PC-3 (cell line): Measurements from ENCODE around the gene ABHD6. TPM values are rescaled to one million over a fixed set of nuclear protein-coding genes. Genes with fewer than 3 reads are reported as not detected.
A peak's percentile ranks its signal among the peaks of the same experiment; 100 is the strongest.

Experiments used
- ATAC-seq: fragments of 200-7000 bp; cut with Tn5 transposase; 2 replicates; pipeline ENCODE4 v1.9.1; 2020; ENCODE audit warnings: mild to moderate bottlenecking, moderate library complexity
- BruUV-seq: library from RNA; stranded (reverse); fragments of 400-500 nt; replicated peaks from 2 replicates; lab custom pipeline; 2021; lab: Mats Ljungman, UMichigan
- CTCF ChIA-PET: fragments of 300-600 bp; sonication (Branson Sonifier 250); formaldehyde crosslinking; loops from one replicate; lab custom pipeline; 2022; ENCODE audit warnings: antibody characterized with exemption; lab: Charles Lee
- POLR2A ChIA-PET: fragments of 300-600 bp; sonication (Branson Sonifier 250); formaldehyde crosslinking; loops from one replicate; lab custom pipeline; 2022; ENCODE audit warnings: antibody characterized with exemption; ENCODE audit not compliant: unreplicated experiment; lab: Charles Lee
- DNase-seq: peaks from one replicate; pipeline ENCODE4 v3.0.0-alpha.2; 2015
- H2AFZ ChIP-seq: fragments of 300-600 bp; sonication (generic); 2 replicates; pipeline ENCODE4 v1.6.0; 2016; ENCODE audit warnings: antibody characterized with exemption, low read length
- H3F3A ChIP-seq: fragments of 300-600 bp; sonication (generic); one replicate; pipeline ENCODE4 v1.6.0; 2017; ENCODE audit warnings: antibody characterized with exemption, low read length, control low read depth, mild to moderate bottlenecking; ENCODE audit not compliant: unreplicated experiment
- H3K27ac ChIP-seq: fragments of 300-600 bp; sonication (generic); 2 replicates; pipeline ENCODE4 v1.5.1; 2016; ENCODE audit warnings: mild to moderate bottlenecking, low read length
- H3K27me3 ChIP-seq: fragments of 300-600 bp; sonication (generic); 2 replicates; pipeline ENCODE4 v1.6.1; 2016; ENCODE audit warnings: low read length, mixed read lengths
- H3K36me3 ChIP-seq: fragments of 300-600 bp; sonication (generic); 2 replicates; pipeline ENCODE4 v1.6.1; 2016; ENCODE audit warnings: low read depth, mixed run types, low read length, mixed read lengths
- H3K4me1 ChIP-seq: fragments of 300-600 bp; sonication (generic); 2 replicates; pipeline ENCODE4 v1.5.1; 2016; ENCODE audit warnings: low read length; ENCODE audit not compliant: insufficient read depth
- H3K4me2 ChIP-seq: fragments of 300-600 bp; sonication (generic); 2 replicates; pipeline ENCODE4 v1.6.0; 2016; ENCODE audit warnings: low read length
- H3K4me3 ChIP-seq: fragments of 300-600 bp; sonication (generic); 2 replicates; pipeline ENCODE4 v1.5.1; 2016; ENCODE audit warnings: mild to moderate bottlenecking, low read length, mixed read lengths
- H3K79me2 ChIP-seq: fragments of 300-600 bp; sonication (generic); 2 replicates; pipeline ENCODE4 v1.6.1; 2017; ENCODE audit warnings: low read length, mixed read lengths
- H3K9ac ChIP-seq: fragments of 300-600 bp; sonication (generic); 2 replicates; pipeline ENCODE4 v1.6.0; 2016; ENCODE audit warnings: mild to moderate bottlenecking, low read length
- H3K9me2 ChIP-seq: fragments of 300-600 bp; sonication (generic); replicated peaks from 2 replicates; pipeline ENCODE4 v1.6.1; 2016; ENCODE audit warnings: mixed run types, low read length, mixed read lengths
- H3K9me3 ChIP-seq: fragments of 300-600 bp; sonication (generic); 2 replicates; pipeline ENCODE4 v1.6.1; 2016; ENCODE audit warnings: low read length, mixed read lengths
- H4K20me1 ChIP-seq: fragments of 300-600 bp; sonication (generic); 2 replicates; pipeline ENCODE4 v1.6.1; 2016; ENCODE audit warnings: low read length, mixed read lengths
- EZH2 ChIP-seq: fragments of 300-600 bp; sonication (generic); IDR thresholded peaks from one replicate; pipeline ENCODE4 v1.6.1; 2017; ENCODE audit warnings: antibody characterized with exemption, mild to moderate bottlenecking, low read length; ENCODE audit not compliant: unreplicated experiment
- EZH2phosphoT487 ChIP-seq: fragments of 300-600 bp; sonication (generic); IDR thresholded peaks from 2 replicates; pipeline ENCODE4 v1.6.1; 2018; ENCODE audit warnings: mild to moderate bottlenecking, antibody characterized with exemption, low read length, borderline replicate concordance
- intact Hi-C: fragments of 100-400 bp; cut with micrococcal nuclease; formaldehyde crosslinking; loops from 2 replicates; pipeline ENCODE4 v1.9.0; 2023
- total RNA-seq: library from RNA; depleted of rRNA; stranded (reverse); fragments of >200 nt; gene quantifications from 2 replicates; pipeline ENCODE4 v1.2.3, GENCODE V29; 2014
- TF ChIP-seq, protein P1 (sequence below): fragments of 300-600 bp; sonication (generic); conservative IDR thresholded peaks from 2 replicates; pipeline ENCODE4 v1.5.1; 2017; ENCODE audit warnings: antibody characterized with exemption, low read depth, mild to moderate bottlenecking, low read length

ABHD6 gene
- total RNA-seq, 1 experiment from 2014 or later: 13.4 TPM

DNA sequence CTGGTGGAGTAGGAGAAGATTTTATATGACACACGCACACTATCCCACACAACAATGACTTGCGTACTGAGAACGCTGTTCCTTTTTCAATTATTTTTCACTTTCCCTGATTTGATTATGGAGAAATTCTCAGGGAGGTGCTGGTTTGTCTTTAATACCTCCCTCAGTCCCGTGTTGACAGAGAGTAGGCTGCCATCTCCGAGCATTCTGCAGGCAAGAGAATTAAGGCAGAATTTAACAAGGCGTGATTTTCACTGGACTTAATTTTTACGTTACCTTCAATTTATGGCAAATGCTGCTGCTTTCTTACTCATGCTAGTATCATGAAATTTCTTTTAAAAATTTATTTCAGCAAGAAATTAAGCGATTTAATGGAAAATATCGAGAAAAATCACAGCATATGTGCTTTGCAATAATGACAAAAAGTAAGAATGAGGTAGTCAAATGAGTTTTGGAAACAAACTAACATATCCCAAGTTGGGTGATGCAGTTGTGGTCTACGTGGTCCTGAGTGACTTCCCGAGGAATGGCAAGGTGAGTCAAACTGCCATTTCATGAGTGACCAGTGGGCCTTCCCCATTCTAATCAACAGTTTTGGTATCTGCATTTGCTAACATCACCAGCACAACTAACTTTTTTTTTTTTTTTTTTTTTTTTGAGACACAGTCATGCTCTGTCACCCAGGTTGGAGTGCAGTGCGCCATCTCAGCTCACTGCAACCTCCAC is 43.7 kb upstream of the ABHD6 start:
- H3K4me1 ChIP-seq: peaks cover 20% of the 10 kb centered on the region
- H3K9me2 ChIP-seq: no peaks in the 10 kb centered on the region
- ChIA-PET CTCF (no interaction called here), POLR2A (no interaction called here)
- H3K36me3 ChIP-seq: no peaks in the 10 kb centered on the region
- H3K79me2 ChIP-seq: no peaks in the 10 kb centered on the region
- intact Hi-C loops: no loop called here
- no peaks in the 10 kb centered on the region for H3K9me3 ChIP-seq
- H3K4me2 ChIP-seq: no peak overlapping the region
- no peaks in the 10 kb centered on the region for H4K20me1 ChIP-seq
- H3F3A ChIP-seq: no peaks in the 10 kb centered on the region
- no TSS peak for BruUV-seq
- no peak overlapping the region for H3K9ac ChIP-seq
- no peak for DNase-seq
- H2AFZ ChIP-seq: no peak overlapping the region
- ATAC-seq: no peak
- H3K27me3 ChIP-seq: no peaks in the 10 kb centered on the region
- H3K4me3 ChIP-seq: no peak overlapping the region
- H3K27ac ChIP-seq: no peak overlapping the region
- no peak for TF ChIP-seq EZH2
- TF ChIP-seq EZH2phosphoT487: no peak
- TF ChIP-seq, protein P1, sequence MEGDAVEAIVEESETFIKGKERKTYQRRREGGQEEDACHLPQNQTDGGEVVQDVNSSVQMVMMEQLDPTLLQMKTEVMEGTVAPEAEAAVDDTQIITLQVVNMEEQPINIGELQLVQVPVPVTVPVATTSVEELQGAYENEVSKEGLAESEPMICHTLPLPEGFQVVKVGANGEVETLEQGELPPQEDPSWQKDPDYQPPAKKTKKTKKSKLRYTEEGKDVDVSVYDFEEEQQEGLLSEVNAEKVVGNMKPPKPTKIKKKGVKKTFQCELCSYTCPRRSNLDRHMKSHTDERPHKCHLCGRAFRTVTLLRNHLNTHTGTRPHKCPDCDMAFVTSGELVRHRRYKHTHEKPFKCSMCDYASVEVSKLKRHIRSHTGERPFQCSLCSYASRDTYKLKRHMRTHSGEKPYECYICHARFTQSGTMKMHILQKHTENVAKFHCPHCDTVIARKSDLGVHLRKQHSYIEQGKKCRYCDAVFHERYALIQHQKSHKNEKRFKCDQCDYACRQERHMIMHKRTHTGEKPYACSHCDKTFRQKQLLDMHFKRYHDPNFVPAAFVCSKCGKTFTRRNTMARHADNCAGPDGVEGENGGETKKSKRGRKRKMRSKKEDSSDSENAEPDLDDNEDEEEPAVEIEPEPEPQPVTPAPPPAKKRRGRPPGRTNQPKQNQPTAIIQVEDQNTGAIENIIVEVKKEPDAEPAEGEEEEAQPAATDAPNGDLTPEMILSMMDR: no peak

DNA sequence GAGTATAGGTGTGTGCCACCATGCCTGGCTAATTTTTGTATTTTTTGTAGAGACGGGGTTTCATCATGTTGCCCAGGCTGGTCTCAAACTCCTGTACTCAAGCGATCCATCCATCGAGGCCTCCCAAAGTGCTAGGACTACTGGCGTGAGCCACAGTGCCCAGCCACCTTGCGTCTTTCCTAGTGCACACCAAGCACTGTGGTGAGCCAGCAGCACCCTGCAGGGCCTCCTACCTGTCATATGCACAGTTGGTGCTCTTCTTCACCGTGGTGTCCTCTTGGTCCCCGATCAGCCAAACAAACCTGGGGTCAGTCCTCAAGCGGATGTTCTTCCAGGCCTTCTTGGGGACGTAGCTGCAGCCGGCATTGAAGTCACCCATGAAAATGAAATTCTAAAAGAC is 40.0 kb upstream of the ABHD6 start:
- BruUV-seq: no TSS peak
- Histone ChIP-seq H3K27me3 (no peaks in the 10 kb centered on the region), H3F3A (no peaks in the 10 kb centered on the region), H4K20me1 (no peaks in the 10 kb centered on the region), H3K9ac (no peak overlapping the region), H3K4me2 (no peak overlapping the region), H3K9me3 (no peaks in the 10 kb centered on the region), H3K79me2 (no peaks in the 10 kb centered on the region), H2AFZ (no peak overlapping the region), H3K9me2 (no peaks in the 10 kb centered on the region), H3K27ac (peak overlapping the region; percentile 50), H3K36me3 (no peaks in the 10 kb centered on the region), H3K4me1 (peaks cover 12% of the 10 kb centered on the region), H3K4me3 (no peak overlapping the region)
- intact Hi-C loops: no loop called here
- ChIA-PET CTCF (no interaction called here), POLR2A (no interaction called here)
- no peak for DNase-seq
- TF ChIP-seq EZH2phosphoT487 (no peak), EZH2 (no peak)
- TF ChIP-seq, protein P1: no peak
- ATAC-seq: no peak

DNA sequence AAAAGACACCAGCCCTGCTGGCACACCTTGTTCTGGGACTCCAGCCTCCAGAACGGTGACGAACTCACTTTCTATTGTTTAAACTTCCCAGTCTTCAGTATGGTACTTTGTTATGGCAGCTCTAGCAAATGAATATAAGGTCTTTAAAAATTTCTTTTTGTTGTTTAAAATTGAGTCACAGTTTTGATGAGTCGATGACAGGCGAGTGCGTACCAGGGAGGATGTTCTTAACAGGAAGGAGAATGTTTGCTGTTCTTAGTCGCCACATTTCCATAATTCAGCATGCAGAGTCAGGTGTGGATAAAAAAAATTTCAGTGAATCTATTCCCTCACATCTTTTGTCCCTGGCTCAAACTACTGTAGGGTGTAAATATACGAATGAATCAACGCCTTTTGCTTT is 39.2 kb upstream of the ABHD6 start:
- ChIA-PET CTCF (no interaction called here), POLR2A (interaction anchor here (0.7 kb wide), 1 partner anchor 8 kb away, joined by 3 read pairs; no protein-coding TSS in a partner anchor)
- no peaks in the 10 kb centered on the region for H3K27me3 ChIP-seq
- H3K4me3 ChIP-seq: no peak overlapping the region
- H3K9me2 ChIP-seq: no peaks in the 10 kb centered on the region
- peaks cover 12% of the 10 kb centered on the region for H3K4me1 ChIP-seq
- TF ChIP-seq, protein P1: no peak
- TF ChIP-seq EZH2 (no peak), EZH2phosphoT487 (no peak)
- H3K9me3 ChIP-seq: no peaks in the 10 kb centered on the region
- H3K36me3 ChIP-seq: no peaks in the 10 kb centered on the region
- no peaks in the 10 kb centered on the region for H3F3A ChIP-seq
- 0 out of 2 replicates have a peak overlapping the region, but pooled peaks have one; percentile 13 for H3K4me2 ChIP-seq
- peak; percentile 50 for DNase-seq
- intact Hi-C loops: no loop called here
- BruUV-seq: no TSS peak
- ATAC-seq: peak; percentile 87
- H3K79me2 ChIP-seq: no peaks in the 10 kb centered on the region
- H3K27ac ChIP-seq: peak overlapping the region; percentile 50
- H2AFZ ChIP-seq: peak overlapping the region; percentile 10; the same call in 1 of the 2 replicates
- H3K9ac ChIP-seq: no peak overlapping the region
- no peaks in the 10 kb centered on the region for H4K20me1 ChIP-seq
